HPDE6-E6E7 (cell line): Measurements from ENCODE around the gene RGL1.

Experiments
- DNase-seq: peaks from one replicate; pipeline ENCODE4 v3.0.0; 2011; ENCODE audit warnings: missing footprints; ENCODE audit errors: extremely low spot score

Gene RGL1

GRCh38 chr1:183957216-183957830 lies 152.4 kb downstream of the RGL1 start:
- no peak for DNase-seq

DNA sequence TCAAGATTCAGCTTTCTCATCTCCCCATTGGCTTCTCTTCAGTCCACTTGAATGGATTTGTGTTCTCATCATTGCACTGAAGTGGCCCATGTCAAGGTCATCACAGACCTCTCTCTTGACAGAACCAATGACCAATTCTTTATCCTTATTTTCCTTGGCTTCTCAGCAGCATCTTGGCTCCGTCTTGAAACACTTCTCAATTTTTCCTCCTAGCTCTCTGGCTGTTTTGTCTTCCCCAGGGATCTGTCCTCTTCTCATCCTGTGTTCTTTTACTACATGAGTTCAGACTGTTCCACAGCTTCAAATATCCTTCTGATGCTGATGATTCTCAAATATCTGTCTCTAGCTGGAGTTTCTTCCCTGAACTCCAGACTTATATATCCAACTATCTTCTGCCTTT lies 154.0 kb downstream of the RGL1 start:
- no peak for DNase-seq

GRCh38 chr1:183961132-183961531 lies 156.2 kb downstream of the RGL1 start:
- DNase-seq, result no peak

GRCh38 chr1:183962903-183963302 lies 158.0 kb downstream of the RGL1 start:
- no peak for DNase-seq

- DNase-seq, result no peak
Observed at GRCh38 chr1:183965726-183966125, 160.8 kb downstream of the RGL1 start.

GRCh38 chr1:183966487-183966886 lies 161.6 kb downstream of the RGL1 start:
- DNase-seq, result no peak

- DNase-seq, result no peak
Observed at GRCh38 chr1:183967914-183968313, 163.0 kb downstream of the RGL1 start.

DNA sequence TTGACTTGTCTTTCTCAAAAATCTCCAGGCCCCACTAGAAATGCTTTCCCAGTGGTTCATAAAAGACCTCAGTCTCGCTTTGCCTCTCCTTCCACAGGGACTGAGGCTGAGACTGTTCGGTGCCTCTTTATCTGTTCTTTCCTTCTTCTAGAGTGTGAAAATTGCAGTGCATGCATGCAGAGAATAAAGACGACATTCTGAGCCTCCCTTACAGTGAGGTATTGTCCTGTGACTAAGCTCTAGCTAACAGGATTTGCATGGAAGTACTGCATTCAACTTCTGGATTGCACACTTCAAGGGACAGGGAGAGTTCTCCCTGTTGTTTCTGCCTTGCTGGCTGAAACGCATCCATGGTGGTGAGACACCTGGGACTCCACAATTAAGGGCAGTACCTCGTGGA lies 163.5 kb downstream of the RGL1 start:
- DNase-seq, result no peak

DNA sequence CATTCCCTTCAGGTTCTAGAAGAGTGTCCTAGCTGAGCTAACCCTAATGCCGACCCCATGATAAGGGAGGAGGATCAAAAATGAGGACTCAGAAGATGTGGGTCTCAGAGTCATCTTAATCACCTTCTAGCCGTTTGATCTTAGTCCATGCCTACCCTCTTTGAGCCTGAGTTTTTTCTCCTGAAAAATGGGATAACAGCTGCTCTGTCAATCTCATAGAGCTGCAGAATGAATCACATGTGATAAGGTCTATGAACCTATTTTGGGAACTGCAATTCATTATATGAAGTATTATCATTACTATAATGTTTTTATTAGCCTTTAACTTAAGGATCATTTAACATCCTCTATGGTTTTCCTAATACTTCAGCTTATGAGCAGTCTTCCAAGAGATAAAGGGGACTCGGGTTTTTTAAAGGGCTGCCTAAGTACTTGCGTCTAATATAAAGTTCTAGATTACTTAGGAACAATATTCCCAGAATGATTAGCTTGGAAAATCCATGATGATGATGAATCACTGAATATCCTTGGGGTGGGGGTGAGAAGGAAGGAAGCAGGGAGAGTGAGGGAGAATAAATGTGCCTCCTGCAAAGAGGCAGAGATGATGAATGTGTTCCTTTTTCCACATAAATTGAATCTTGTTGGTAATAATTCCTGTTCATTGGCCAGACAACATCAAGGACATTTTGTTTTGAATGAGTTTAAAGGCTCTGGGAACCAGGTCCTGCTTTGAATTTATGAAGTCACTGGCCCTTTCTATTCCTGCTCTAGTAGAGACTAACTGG lies 165.8 kb downstream of the RGL1 start:
- DNase-seq, result no peak

DNA sequence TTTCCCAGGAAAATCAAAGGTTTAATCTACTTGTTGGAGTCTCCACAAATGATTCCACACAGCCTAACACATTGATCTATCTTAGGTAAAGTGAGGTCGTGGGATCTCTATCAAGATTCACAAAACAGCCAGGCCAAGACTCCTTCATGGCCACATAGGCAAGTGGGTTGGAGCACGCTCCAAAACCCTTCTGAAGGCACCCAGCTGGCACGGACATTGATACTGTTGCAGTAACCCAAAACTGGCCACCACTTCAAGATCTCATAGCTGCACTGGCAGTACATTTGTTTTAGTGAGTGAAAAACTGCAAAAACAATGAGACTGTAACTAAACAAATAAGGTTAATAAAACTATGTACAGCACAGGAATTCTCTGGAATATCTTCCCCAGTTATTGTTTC lies 170.7 kb downstream of the RGL1 start:
- no peak for DNase-seq

- no peak for DNase-seq
Observed at GRCh38 chr1:183977717-183978116, 172.8 kb downstream of the RGL1 start.
